ENCODE measurements around the gene POLL.

GRCh38 chr10:101564490-101564991, 23.5 kb downstream of the POLL start:
- TF ChIP-seq CTCF (IDR thresholded peaks at IDR 0.05; ENCODE audit: insufficient read depth, low read depth, low read length) = no peak
- no peak for TF ChIP-seq EZH2 (IDR thresholded peaks at IDR 0.05; ENCODE audit: insufficient read depth, low read length)
